ENCODE data around the gene TMEM87A.
A peak's percentile ranks its signal among the peaks of the same experiment; 100 is the strongest.

The TMEM87A gene

DNA sequence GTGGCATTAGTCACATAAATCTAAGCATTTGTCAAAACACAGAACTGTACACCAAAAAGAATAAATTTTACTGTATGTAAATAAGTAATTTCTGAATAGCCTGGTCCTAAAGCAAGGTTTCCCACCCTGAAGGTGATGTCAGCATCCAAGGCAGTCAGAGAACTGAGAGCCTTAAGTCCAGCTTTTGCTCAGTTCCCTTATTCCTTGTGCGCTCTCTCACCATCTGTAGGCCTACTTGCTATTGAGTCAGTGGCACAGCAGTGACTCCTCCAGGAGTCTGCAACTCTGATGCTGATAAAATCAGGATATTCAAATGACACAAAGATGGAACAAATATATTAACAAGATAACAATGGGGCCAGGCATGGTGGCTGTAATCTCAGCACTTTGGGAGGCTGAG lies 87.4 kb downstream of the TMEM87A start:
- H3K4me3 ChIP-seq (ENCODE audit: low read depth, low read length) = no peak overlapping the region
- DNase-seq (ENCODE audit: low read depth) = no peak
- TF ChIP-seq, protein P1, sequence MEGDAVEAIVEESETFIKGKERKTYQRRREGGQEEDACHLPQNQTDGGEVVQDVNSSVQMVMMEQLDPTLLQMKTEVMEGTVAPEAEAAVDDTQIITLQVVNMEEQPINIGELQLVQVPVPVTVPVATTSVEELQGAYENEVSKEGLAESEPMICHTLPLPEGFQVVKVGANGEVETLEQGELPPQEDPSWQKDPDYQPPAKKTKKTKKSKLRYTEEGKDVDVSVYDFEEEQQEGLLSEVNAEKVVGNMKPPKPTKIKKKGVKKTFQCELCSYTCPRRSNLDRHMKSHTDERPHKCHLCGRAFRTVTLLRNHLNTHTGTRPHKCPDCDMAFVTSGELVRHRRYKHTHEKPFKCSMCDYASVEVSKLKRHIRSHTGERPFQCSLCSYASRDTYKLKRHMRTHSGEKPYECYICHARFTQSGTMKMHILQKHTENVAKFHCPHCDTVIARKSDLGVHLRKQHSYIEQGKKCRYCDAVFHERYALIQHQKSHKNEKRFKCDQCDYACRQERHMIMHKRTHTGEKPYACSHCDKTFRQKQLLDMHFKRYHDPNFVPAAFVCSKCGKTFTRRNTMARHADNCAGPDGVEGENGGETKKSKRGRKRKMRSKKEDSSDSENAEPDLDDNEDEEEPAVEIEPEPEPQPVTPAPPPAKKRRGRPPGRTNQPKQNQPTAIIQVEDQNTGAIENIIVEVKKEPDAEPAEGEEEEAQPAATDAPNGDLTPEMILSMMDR (IDR thresholded peaks at IDR 0.05; ENCODE audit: low read depth, low read length) = no peak
- TF ChIP-seq, protein P2, sequence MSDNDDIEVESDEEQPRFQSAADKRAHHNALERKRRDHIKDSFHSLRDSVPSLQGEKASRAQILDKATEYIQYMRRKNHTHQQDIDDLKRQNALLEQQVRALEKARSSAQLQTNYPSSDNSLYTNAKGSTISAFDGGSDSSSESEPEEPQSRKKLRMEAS (IDR thresholded peaks at IDR 0.05; ENCODE audit: low read depth, low read length) = no peak
- TF ChIP-seq MYC (IDR thresholded peaks at IDR 0.05; ENCODE audit: low read depth, low read length) (no peak), POLR2A (IDR thresholded peaks at IDR 0.05; ENCODE audit: extremely low read depth, insufficient read length) (no peak)

DNA sequence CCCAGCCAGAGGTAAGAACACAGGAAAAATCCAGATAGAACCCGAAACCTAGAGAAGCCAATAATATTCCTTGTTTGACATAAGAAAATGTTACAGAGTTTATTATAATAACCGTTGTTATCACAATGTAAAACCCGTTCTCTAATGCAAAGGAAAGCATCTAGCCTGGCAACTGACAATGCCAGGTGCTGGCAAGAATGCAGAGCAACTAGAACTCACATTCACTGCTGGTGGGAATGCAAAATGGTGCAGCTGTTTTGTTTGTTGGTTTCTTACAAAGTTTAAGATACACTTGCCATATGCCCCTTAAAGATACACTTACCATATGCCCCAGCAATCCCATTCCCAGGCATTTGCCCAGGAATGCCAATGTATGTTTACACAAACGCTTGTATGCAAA lies 88.5 kb downstream of the TMEM87A start:
- DNase-seq (ENCODE audit: low read depth) = no peak
- H3K4me3 ChIP-seq (ENCODE audit: low read depth, low read length) = no peak overlapping the region
- TF ChIP-seq POLR2A (IDR thresholded peaks at IDR 0.05; ENCODE audit: extremely low read depth, insufficient read length) = no peak
- no peak for TF ChIP-seq MYC (IDR thresholded peaks at IDR 0.05; ENCODE audit: low read depth, low read length)
- TF ChIP-seq, protein P2 (IDR thresholded peaks at IDR 0.05; ENCODE audit: low read depth, low read length) = no peak
- TF ChIP-seq, protein P1 (IDR thresholded peaks at IDR 0.05; ENCODE audit: low read depth, low read length) = no peak

DNA sequence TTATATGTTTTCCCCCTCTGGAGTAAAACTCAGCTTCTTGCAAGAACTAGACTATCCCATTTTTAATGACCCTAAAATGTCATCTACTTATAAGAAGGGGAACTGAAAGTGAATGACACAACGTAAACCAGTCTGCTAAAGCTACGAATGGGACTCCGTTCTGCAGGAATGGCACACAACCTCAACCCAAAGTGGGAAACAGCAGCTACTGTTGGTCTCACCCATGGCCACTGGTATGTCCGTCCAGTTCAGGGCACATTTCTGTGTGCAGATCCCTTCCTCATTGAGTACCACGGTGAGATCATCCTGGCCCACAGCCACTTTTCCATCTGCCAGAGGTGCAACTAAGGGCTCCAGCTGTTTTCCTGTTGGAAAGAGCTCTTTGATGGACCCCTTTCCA lies 88.9 kb downstream of the TMEM87A start:
- TF ChIP-seq MYC (IDR thresholded peaks at IDR 0.05; ENCODE audit: low read depth, low read length) (no peak), POLR2A (IDR thresholded peaks at IDR 0.05; ENCODE audit: extremely low read depth, insufficient read length) (no peak)
- TF ChIP-seq, protein P1 (IDR thresholded peaks at IDR 0.05; ENCODE audit: low read depth, low read length) = no peak
- TF ChIP-seq, protein P2 (IDR thresholded peaks at IDR 0.05; ENCODE audit: low read depth, low read length) = no peak
- H3K4me3 ChIP-seq (ENCODE audit: low read depth, low read length) = no peak overlapping the region
- DNase-seq (ENCODE audit: low read depth) = peak; percentile 49

DNA sequence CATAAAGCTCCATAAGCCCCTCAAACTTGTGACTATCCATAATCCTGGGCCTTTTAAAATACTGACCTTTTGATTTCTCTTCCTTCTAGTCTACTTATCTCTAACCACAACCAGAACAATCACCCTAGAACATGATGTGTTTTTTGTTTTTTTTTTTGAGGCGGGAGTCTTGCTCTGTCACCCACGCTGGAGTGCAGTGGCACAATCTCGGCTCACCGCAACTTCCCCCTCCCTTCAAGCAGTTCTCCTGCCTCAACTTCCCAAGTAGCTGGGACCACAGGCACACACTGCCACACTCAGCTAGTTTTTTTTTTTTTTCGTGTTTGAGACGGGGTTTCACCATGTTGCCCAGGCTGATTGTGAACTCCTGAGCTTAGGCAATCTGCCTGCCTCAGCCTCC lies 90.3 kb downstream of the TMEM87A start:
- TF ChIP-seq, protein P1 (IDR thresholded peaks at IDR 0.05; ENCODE audit: low read depth, low read length) = no peak
- TF ChIP-seq, protein P2 (IDR thresholded peaks at IDR 0.05; ENCODE audit: low read depth, low read length) = no peak
- TF ChIP-seq MYC (IDR thresholded peaks at IDR 0.05; ENCODE audit: low read depth, low read length) (no peak), POLR2A (IDR thresholded peaks at IDR 0.05; ENCODE audit: extremely low read depth, insufficient read length) (no peak)
- no peak overlapping the region for H3K4me3 ChIP-seq (ENCODE audit: low read depth, low read length)
- no peak for DNase-seq (ENCODE audit: low read depth)

DNA sequence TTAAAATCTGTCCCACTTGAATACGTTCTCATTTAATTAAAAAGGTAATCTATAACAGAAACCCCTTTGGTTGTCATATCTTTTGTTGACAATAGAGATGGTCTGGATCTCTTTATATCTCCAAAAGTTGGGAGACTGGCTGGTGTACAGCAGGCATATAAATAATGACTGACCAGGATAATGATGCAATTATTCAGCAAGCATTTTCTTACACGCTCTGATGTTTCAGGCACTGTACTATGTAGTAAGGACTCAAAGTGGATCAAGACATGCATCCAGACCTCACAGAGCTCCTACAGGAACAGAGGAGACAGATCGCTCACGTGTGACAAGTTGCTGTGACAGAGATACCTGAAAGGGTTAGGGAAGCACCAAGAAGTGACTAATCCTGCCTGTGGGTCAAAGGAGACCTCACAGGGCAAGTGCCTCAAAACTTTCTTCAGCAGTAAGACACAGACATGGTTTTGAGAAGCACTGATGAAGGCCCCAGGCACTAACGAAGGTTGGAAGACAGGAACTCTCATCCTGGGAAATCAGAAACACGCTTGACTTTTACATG lies 90.8 kb downstream of the TMEM87A start:
- no peak for DNase-seq (ENCODE audit: low read depth)
- TF ChIP-seq, protein P2 (IDR thresholded peaks at IDR 0.05; ENCODE audit: low read depth, low read length) = no peak
- TF ChIP-seq POLR2A (IDR thresholded peaks at IDR 0.05; ENCODE audit: extremely low read depth, insufficient read length) (no peak), MYC (IDR thresholded peaks at IDR 0.05; ENCODE audit: low read depth, low read length) (no peak)
- TF ChIP-seq, protein P1 (IDR thresholded peaks at IDR 0.05; ENCODE audit: low read depth, low read length) = no peak
- no peak overlapping the region for H3K4me3 ChIP-seq (ENCODE audit: low read depth, low read length)

All from NB4 (cell line).